ENCODE results near the gene ZNF678.
A peak's percentile ranks its signal among the peaks of the same experiment; 100 is the strongest.

DNA sequence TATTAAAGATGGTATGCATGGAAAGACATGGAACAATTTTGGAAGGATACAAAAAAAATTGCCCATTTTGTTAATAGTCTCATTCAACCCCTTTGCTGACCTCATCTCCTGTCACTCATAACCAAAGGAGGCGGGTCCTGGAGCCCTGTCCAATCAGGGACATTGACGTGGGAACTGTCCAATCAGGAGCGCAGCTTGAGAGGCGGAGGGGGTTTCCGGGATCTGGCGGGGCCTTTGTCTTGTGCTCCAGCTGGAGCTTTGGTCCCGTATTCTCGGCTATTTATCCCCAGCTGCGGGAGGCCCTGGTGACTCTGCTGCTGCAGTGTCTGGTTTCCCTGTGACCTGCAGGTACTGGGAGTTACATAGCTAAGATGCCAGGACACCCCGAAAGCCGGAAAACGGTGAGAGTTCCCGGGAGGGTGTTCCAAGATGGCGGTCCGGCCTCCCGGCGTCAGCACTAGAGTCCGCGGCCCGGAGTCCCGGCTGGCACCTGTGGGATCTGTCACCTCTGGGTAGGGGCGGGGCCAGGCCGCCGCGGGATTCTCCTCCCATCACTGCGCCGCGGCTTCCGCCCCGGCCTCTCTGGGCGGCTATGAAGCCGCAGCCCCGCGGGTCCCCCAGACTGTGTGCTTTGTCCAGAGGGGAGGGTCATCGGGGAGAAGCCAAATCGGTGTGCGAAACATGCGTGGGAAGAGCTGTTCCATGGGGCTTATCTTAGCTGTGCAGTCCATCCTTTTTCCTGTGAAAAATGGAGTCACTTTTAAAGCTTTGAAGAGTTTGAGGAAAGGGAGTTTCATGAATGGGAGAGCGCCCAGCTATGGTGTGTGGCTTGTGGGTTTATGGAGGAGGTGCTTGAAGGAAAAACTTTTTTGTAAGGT is at the start of gene ZNF678:
- TF ChIP-seq, protein P1, sequence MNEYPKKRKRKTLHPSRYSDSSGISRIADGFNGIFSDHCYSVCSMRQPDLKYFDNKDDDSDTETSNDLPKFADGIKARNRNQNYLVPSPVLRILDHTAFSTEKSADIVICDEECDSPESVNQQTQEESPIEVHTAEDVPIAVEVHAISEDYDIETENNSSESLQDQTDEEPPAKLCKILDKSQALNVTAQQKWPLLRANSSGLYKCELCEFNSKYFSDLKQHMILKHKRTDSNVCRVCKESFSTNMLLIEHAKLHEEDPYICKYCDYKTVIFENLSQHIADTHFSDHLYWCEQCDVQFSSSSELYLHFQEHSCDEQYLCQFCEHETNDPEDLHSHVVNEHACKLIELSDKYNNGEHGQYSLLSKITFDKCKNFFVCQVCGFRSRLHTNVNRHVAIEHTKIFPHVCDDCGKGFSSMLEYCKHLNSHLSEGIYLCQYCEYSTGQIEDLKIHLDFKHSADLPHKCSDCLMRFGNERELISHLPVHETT (tag by site-specific recombination; IDR thresholded peaks at IDR 0.05): peak; percentile 87; the same call in 1 of the 2 replicates
- TF ChIP-seq ZNF121 (tag by site-specific recombination; IDR thresholded peaks at IDR 0.05): no peak
- TF ChIP-seq, protein P2, sequence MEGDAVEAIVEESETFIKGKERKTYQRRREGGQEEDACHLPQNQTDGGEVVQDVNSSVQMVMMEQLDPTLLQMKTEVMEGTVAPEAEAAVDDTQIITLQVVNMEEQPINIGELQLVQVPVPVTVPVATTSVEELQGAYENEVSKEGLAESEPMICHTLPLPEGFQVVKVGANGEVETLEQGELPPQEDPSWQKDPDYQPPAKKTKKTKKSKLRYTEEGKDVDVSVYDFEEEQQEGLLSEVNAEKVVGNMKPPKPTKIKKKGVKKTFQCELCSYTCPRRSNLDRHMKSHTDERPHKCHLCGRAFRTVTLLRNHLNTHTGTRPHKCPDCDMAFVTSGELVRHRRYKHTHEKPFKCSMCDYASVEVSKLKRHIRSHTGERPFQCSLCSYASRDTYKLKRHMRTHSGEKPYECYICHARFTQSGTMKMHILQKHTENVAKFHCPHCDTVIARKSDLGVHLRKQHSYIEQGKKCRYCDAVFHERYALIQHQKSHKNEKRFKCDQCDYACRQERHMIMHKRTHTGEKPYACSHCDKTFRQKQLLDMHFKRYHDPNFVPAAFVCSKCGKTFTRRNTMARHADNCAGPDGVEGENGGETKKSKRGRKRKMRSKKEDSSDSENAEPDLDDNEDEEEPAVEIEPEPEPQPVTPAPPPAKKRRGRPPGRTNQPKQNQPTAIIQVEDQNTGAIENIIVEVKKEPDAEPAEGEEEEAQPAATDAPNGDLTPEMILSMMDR (tag by site-specific recombination; IDR thresholded peaks at IDR 0.05): no peak
- TF ChIP-seq HOXD13 (CRISPR knock-in tag; IDR thresholded peaks at IDR 0.05; ENCODE audit: borderline replicate concordance): no peak
- peak; percentile 91 for TF ChIP-seq SP2 (tag by site-specific recombination; IDR thresholded peaks at IDR 0.05)
- TF ChIP-seq, protein P3, sequence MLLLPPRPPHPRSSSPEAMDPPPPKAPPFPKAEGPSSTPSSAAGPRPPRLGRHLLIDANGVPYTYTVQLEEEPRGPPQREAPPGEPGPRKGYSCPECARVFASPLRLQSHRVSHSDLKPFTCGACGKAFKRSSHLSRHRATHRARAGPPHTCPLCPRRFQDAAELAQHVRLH (tag by site-specific recombination; IDR thresholded peaks at IDR 0.05): peak; percentile 61; the same call in 1 of the 2 replicates
- 0 out of 2 replicates have a peak, but pooled peaks have one; percentile 81 for TF ChIP-seq ZNF2 (tag by site-specific recombination; IDR thresholded peaks at IDR 0.05)
- TF ChIP-seq ZNF501 (tag by site-specific recombination; IDR thresholded peaks at IDR 0.05): peak; percentile 95; the same call in 1 of the 2 replicates
- TF ChIP-seq ZNF10 (tag by site-specific recombination; IDR thresholded peaks at IDR 0.05): peak; percentile 59; the same call in 1 of the 2 replicates
- no peak for TF ChIP-seq ZNF624 (tag by site-specific recombination; IDR thresholded peaks at IDR 0.05)
- TF ChIP-seq REPIN1 (tag by site-specific recombination; IDR thresholded peaks at IDR 0.05; ENCODE audit: low read depth): no peak
- peak; percentile 44; the same call in 1 of the 2 replicates for TF ChIP-seq ZNF843 (tag by site-specific recombination; IDR thresholded peaks at IDR 0.05)
- TF ChIP-seq, protein P4, sequence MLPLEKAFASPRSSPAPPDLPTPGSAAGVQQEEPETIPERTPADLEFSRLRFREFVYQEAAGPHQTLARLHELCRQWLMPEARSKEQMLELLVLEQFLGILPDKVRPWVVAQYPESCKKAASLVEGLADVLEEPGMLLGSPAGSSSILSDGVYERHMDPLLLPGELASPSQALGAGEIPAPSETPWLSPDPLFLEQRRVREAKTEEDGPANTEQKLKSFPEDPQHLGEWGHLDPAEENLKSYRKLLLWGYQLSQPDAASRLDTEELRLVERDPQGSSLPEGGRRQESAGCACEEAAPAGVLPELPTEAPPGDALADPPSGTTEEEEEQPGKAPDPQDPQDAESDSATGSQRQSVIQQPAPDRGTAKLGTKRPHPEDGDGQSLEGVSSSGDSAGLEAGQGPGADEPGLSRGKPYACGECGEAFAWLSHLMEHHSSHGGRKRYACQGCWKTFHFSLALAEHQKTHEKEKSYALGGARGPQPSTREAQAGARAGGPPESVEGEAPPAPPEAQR (tag by site-specific recombination; IDR thresholded peaks at IDR 0.05): peak; percentile 64; the same call in 1 of the 2 replicates
